Endothelial cell of umbilical vein (primary cell): Measurements from ENCODE around the gene FHIP2A. TPM values are rescaled to one million over a fixed set of nuclear protein-coding genes. Genes with fewer than 3 reads are reported as not detected.

Experiments used
- BruUV-seq: library from RNA; stranded (reverse); fragments of 400-500 nt; replicated peaks from 2 replicates; lab custom pipeline; 2021; lab: Mats Ljungman, UMichigan
- CTCF ChIA-PET: fragments of 300-600, 350-600 bp; sonication (Branson Sonifier 250); formaldehyde crosslinking; loops from one replicate; lab custom pipeline; 2021; ENCODE audit warnings: antibody characterized with exemption, inconsistent platforms; lab: Charles Lee
- POLR2A ChIA-PET: fragments of 300-600, 350-600 bp; sonication (Branson Sonifier 250); formaldehyde crosslinking; loops from one replicate; lab custom pipeline; 2021; ENCODE audit warnings: antibody characterized with exemption, inconsistent platforms; lab: Charles Lee
- DNase-seq: peaks from one replicate; pipeline ENCODE4 v3.0.0-alpha.2; 2011; ENCODE audit warnings: low read depth, low spot score
- FAIRE-seq: peaks from 2 replicates; lab custom pipeline; 2011; peaks lifted over from hg19 to GRCh38; lab: Jason Lieb, UNC
- H2AFZ ChIP-seq: 2 replicates; pipeline ENCODE4 v1.6.0; 2012; ENCODE audit warnings: low read depth, low read length, control low read depth, inconsistent platforms
- H3K27ac ChIP-seq: 2 replicates; pipeline ENCODE4 v1.5.1; 2011; ENCODE audit warnings: low read depth, mild to moderate bottlenecking, control low read depth, low read length, moderate library complexity; ENCODE audit not compliant: insufficient read depth
- H3K27me3 ChIP-seq, 2 experiments: 2 replicates each; pipeline versions ENCODE4 v1.6.0 to v1.6.1; 2011; ENCODE audit warnings: low read length in 2 of 2, mixed read lengths in 1 of 2; ENCODE audit not compliant: control insufficient read depth in 2 of 2, insufficient read depth in 2 of 2
- H3K36me3 ChIP-seq, 2 experiments: 2 replicates in 1 of 2; 3 replicates in 1 of 2; pipeline ENCODE4 v1.5.1; 2011; ENCODE audit warnings: low read length in 2 of 2, mild to moderate bottlenecking in 1 of 2, moderate library complexity in 1 of 2; ENCODE audit not compliant: control insufficient read depth in 2 of 2, insufficient read depth in 2 of 2; ENCODE audit errors: extremely low read depth in 1 of 2
- H3K4me1 ChIP-seq: 3 replicates; pipeline ENCODE4 v1.5.1; 2011; ENCODE audit warnings: mild to moderate bottlenecking, low read length; ENCODE audit not compliant: control insufficient read depth, insufficient read depth; ENCODE audit errors: extremely low read depth
- H3K4me2 ChIP-seq: 2 replicates; pipeline ENCODE4 v1.6.1; 2011; ENCODE audit warnings: low read length, control low read depth, mixed read lengths; ENCODE audit not compliant: insufficient read depth
- H3K4me3 ChIP-seq, 3 experiments: fragments of 200-600 bp in 1 of 3; sonication (generic), shearing (Covaris generic) in 1 of 3; replicated peaks in 1 of 3; 2 replicates each; pipeline ENCODE4 v1.5.1; 2011 to 2016; ENCODE audit warnings: control low read depth in 3 of 3, low read length in 3 of 3, mild to moderate bottlenecking in 2 of 3, inconsistent platforms in 1 of 3, low read depth in 1 of 3, moderate library complexity in 1 of 3; ENCODE audit not compliant: insufficient read depth in 1 of 3
- H3K79me2 ChIP-seq: 2 replicates; pipeline ENCODE4 v1.6.0; 2012; ENCODE audit warnings: low read length, inconsistent platforms; ENCODE audit not compliant: control insufficient read depth, insufficient read depth
- H3K9ac ChIP-seq: replicated peaks from 2 replicates; pipeline ENCODE3; 2011; ENCODE audit warnings: low read length, control low read depth; ENCODE audit not compliant: insufficient read depth; ENCODE audit errors: extremely low read depth
- H3K9me1 ChIP-seq: replicated peaks from 3 replicates; pipeline ENCODE4 v1.6.0; 2011; ENCODE audit warnings: mild to moderate bottlenecking, low read length; ENCODE audit not compliant: control insufficient read depth, insufficient read depth; ENCODE audit errors: extremely low read depth
- H3K9me3 ChIP-seq: replicated peaks from 2 replicates; pipeline ENCODE4 v1.5.1; 2012; ENCODE audit warnings: low read length, inconsistent platforms; ENCODE audit not compliant: control insufficient read depth, insufficient read depth
- H4K20me1 ChIP-seq: replicated peaks from 2 replicates; pipeline ENCODE3; 2011; ENCODE audit warnings: mild to moderate bottlenecking, low read length; ENCODE audit not compliant: control insufficient read depth, insufficient read depth; ENCODE audit errors: extremely low read depth
- EZH2 ChIP-seq: IDR thresholded peaks from 2 replicates; pipeline ENCODE4 v1.6.1; 2012; ENCODE audit warnings: borderline replicate concordance, low read depth, mild to moderate bottlenecking, moderate library complexity, low read length, inconsistent platforms; ENCODE audit not compliant: severe bottlenecking
- FOS ChIP-seq: IDR thresholded peaks from 2 replicates; pipeline ENCODE4 v1.6.1; 2011; ENCODE audit warnings: mild to moderate bottlenecking, low read length, moderate library complexity, borderline replicate concordance; ENCODE audit not compliant: insufficient read depth
- GATA2 ChIP-seq: IDR thresholded peaks from 2 replicates; pipeline ENCODE4 v1.7.0; 2011; ENCODE audit warnings: low read depth, mild to moderate bottlenecking, moderate library complexity, mixed read lengths, low read length; ENCODE audit not compliant: insufficient read length, insufficient read depth
- JUN ChIP-seq: IDR thresholded peaks from 2 replicates; pipeline ENCODE4 v1.6.1; 2011; ENCODE audit warnings: borderline replicate concordance, low read depth; ENCODE audit not compliant: insufficient read length, insufficient read depth
- MYC ChIP-seq: IDR thresholded peaks from one replicate; pipeline ENCODE4 v1.6.1; 2011; ENCODE audit warnings: mild to moderate bottlenecking, low read depth, low read length
- POLR2A ChIP-seq: IDR thresholded peaks from 2 replicates; pipeline ENCODE4 v1.6.1; 2012; ENCODE audit warnings: low read depth, mild to moderate bottlenecking, control low read depth, low read length
- POLR2AphosphoS5 ChIP-seq: IDR thresholded peaks from 2 replicates; pipeline ENCODE4 v1.6.1; 2012; ENCODE audit warnings: low read depth, mild to moderate bottlenecking, control low read depth, low read length, moderate library complexity; ENCODE audit not compliant: insufficient read depth
- dilution Hi-C: fragments of 300-500 bp; cut with MboI; formaldehyde crosslinking; loops from one replicate; pipeline ENCODE4 v1.15.0; 2019; ENCODE audit warnings: low sequenced_read_pairs; ENCODE audit not compliant: extremely low pct_ligation_motif_present
- intact Hi-C: fragments of 100-400 bp; cut with micrococcal nuclease; formaldehyde crosslinking; loops from one replicate; pipeline ENCODE4 v1.10.0; 2022
- polyA plus RNA-seq, 4 experiments: library from polyadenylated mRNA; depleted of rRNA in 3 of 4; stranded (reverse) in 3 of 4; unstranded in 1 of 4; fragments of >200 nt; gene quantifications; 2 replicates each; pipeline versions ENCODE4 v1.2.1 to v1.2.3, GENCODE V29; 2011 to 2012; ENCODE audit warnings: missing spikeins in 1 of 4
- total RNA-seq: library from RNA; stranded (reverse); gene quantifications from 2 replicates; pipeline ENCODE4 v1.2.3, GENCODE V29; 2021
- TF ChIP-seq, protein P1 (sequence below): IDR thresholded peaks from 2 replicates; pipeline ENCODE4 v1.6.1; 2011; ENCODE audit not compliant: insufficient read depth, insufficient read length
- TF ChIP-seq, protein P2 (sequence below), 2 donors: IDR thresholded peaks; 1 replicate in 1 of 2; 2 replicates in 1 of 2; pipeline ENCODE4 v1.5.1; 2011; ENCODE audit warnings: low read length in 2 of 2, mild to moderate bottlenecking in 2 of 2, moderate library complexity in 2 of 2, control low read depth in 1 of 2, inconsistent platforms in 1 of 2, low read depth in 1 of 2; ENCODE audit not compliant: insufficient read depth in 1 of 2; ENCODE audit errors: extremely low read depth in 1 of 2

The FHIP2A gene
- total and polyA plus RNA-seq, 2 donors (not counting 3 experiments of a cell fraction or from before 2014, with no cell fraction given), result 13.3 to 39.6 TPM

DNA sequence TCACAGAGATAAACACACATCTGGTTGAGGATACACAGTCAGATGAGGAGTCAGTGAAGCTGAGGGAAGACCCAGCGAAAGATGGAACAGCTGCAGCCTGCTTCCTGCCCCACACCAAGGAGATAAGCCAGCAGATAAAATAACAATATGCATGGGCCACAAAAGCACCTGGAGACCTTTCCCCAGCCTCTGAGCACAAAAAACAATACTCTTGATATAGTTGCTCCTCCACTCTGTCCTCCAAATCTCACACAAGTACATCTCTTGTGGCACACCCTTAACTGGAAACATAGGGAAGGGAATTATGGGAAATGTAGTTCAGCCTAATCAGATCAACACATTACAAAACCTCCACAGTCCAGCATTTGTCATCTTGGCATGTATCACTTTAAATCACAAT lies 9.7 kb upstream of the FHIP2A start:
- peak; percentile 31 for FAIRE-seq
- POLR2A ChIA-PET, result no interaction called here

More for the DNA sequence above, 9.7 kb upstream of the FHIP2A start:
- H3K27me3 ChIP-seq, result no peaks in the 10 kb centered on the region
- no peak for TF ChIP-seq GATA2
- TF ChIP-seq, protein P1, sequence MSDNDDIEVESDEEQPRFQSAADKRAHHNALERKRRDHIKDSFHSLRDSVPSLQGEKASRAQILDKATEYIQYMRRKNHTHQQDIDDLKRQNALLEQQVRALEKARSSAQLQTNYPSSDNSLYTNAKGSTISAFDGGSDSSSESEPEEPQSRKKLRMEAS, result no peak
- TF ChIP-seq, protein P2, sequence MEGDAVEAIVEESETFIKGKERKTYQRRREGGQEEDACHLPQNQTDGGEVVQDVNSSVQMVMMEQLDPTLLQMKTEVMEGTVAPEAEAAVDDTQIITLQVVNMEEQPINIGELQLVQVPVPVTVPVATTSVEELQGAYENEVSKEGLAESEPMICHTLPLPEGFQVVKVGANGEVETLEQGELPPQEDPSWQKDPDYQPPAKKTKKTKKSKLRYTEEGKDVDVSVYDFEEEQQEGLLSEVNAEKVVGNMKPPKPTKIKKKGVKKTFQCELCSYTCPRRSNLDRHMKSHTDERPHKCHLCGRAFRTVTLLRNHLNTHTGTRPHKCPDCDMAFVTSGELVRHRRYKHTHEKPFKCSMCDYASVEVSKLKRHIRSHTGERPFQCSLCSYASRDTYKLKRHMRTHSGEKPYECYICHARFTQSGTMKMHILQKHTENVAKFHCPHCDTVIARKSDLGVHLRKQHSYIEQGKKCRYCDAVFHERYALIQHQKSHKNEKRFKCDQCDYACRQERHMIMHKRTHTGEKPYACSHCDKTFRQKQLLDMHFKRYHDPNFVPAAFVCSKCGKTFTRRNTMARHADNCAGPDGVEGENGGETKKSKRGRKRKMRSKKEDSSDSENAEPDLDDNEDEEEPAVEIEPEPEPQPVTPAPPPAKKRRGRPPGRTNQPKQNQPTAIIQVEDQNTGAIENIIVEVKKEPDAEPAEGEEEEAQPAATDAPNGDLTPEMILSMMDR (IDR thresholded peaks at IDR 0.05; ENCODE audit: extremely low read depth in 1 of 2, insufficient read depth in 1 of 2, low read depth in 1 of 2, low read length in 2 of 2), result no peak
- no peak for TF ChIP-seq MYC
- no peak for TF ChIP-seq EZH2
- no peak for TF ChIP-seq FOS
- TF ChIP-seq JUN, result no peak
- no peak for TF ChIP-seq POLR2AphosphoS5
- TF ChIP-seq POLR2A, result no peak
- intact Hi-C loops, result no loop called here
- H2AFZ ChIP-seq, result no peak overlapping the region
- no peak for DNase-seq
- H3K9ac ChIP-seq, result no peak overlapping the region
- CTCF ChIA-PET, result interaction anchor here (1.0 kb wide), 1 partner anchor 340 kb away, joined by 3 read pairs; no protein-coding TSS in a partner anchor
- H3K9me3 ChIP-seq, result no peaks in the 10 kb centered on the region
- no peaks in the 10 kb centered on the region for H3K4me1 ChIP-seq
- dilution Hi-C loops, result no loop called here
- no peak overlapping the region for H3K27ac ChIP-seq
- BruUV-seq, result no TSS peak
- no peaks in the 10 kb centered on the region for H3K79me2 ChIP-seq
- H3K4me3 ChIP-seq, result no peak overlapping the region
- no peaks in the 10 kb centered on the region for H3K36me3 ChIP-seq
- H3K9me1 ChIP-seq, result no peaks in the 10 kb centered on the region
- H3K4me2 ChIP-seq, result no peak overlapping the region
- H4K20me1 ChIP-seq, result no peaks in the 10 kb centered on the region
